ENCODE measurements around the gene RNF151. TPM values are rescaled to one million over a fixed set of nuclear protein-coding genes. Genes with fewer than 3 reads are reported as not detected.
"Not testable (repeated sequence)": the region's sequence is repeated elsewhere in the genome, so short reads cannot be mapped to it uniquely, and the experiment has no call there.

Gene RNF151
- total RNA-seq, 4 donors from 2014 or later: not detected

DNA sequence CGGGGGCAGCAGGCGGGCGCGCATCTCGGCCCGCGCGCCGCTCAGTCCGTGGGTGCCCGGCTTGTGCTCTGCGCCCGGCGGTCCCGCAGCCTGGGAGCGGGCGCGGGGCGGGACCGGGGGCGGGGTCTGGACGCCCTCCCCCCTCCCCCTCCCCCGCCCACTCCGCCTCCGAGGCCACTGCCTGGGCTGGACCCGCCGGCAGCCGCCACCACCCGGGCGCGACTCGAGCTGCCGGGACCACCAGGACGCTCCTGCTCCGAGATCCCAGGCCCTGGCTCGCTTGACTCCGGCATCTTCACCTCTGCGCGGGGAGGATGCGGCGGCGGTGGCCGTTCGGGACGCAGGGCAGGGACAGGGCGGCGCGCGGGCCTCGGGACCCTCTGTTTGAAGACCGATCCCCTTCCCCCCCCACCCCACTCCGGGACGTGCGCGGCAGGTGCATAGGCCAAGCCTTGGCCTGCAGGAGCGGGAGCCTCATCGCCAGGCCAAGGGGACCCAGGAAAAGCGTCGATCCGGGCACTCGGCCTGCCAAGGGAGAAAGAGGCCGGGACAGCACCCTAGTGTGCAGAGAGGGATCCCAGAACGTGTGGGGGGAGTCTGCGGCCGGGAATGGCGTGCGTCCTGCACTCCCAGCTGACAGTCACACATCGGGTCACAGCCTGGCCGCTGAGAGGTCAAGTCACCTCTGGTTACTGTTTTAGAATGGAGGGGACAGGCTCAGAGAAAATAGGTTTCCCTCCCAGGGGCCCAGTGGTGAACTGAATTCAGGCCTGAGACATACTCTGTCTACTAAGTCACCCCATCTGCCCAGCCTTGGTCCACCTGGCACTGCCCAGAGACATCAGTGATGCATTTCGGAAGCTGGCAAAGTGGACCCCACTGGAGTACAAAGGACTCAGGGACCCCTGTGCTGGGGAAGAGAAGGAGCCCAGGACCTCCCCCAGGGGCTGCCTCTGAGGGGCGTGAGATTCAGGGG is 48.0 kb upstream of the RNF151 start, which contains the start of gene HS3ST6:
Gene HS3ST6, minus strand, starts transcription at position 65 of the 976 bp plus-strand sequence. CDS start 92 bp downstream, outside the sequence.
- H3K27ac ChIP-seq: no peak within 1 kb of the TSS
- in situ Hi-C loops (cut with MboI; ENCODE audit: low pct_ligation_motif_present in 1 of 4, low pct_unique_long_range_greater_than_20kb in 1 of 4, low sequenced_read_pairs in 3 of 4) (no loop called here), intact Hi-C loops (cut with DNase I; ENCODE audit: low total_unique reads) (no loop called here)
- peaks cover 86% of the 10 kb centered on the region for H3K27me3 ChIP-seq
- H3K36me3 ChIP-seq: no peaks in the 10 kb centered on the region
- H3K9me3 ChIP-seq: no peaks in the 10 kb centered on the region
- peak within 1 kb of the TSS in 2 of 4 donors; percentile 13 to 14 for H3K4me3 ChIP-seq
- DNase-seq: no peak
- 5% methylated on average over 50 of the region's 71 CpGs; no CpG with 5 or more reads in 1 of the 2 donors for WGBS, 2 donors (ENCODE audit: low coverage in 1 of 2)
- TF ChIP-seq POLR2AphosphoS5 (IDR thresholded peaks at IDR 0.05) (no peak), EP300 (IDR thresholded peaks at IDR 0.05; ENCODE audit: low read depth) (no peak), CTCF (IDR thresholded peaks at IDR 0.05) (no peak), POLR2A (IDR thresholded peaks at IDR 0.05) (no peak)
- peaks cover 13 to 39% (median 25%) of the 10 kb centered on the region in 4 donors for H3K4me1 ChIP-seq

GRCh38 chr16:1919327-1919998 is 47.2 kb upstream of the RNF151 start:
- H3K36me3 ChIP-seq: no peaks in the 10 kb centered on the region
- intact Hi-C loops (cut with DNase I; ENCODE audit: low total_unique reads) (no loop called here), in situ Hi-C loops (cut with MboI; ENCODE audit: low pct_ligation_motif_present in 1 of 4, low pct_unique_long_range_greater_than_20kb in 1 of 4, low sequenced_read_pairs in 3 of 4) (no loop called here)
- no peak overlapping the region for H3K4me3 ChIP-seq
- WGBS, 2 donors (ENCODE audit: low coverage in 1 of 2): 35% methylated on average over 27 of the region's 30 CpGs; no CpG with 5 or more reads in 1 of the 2 donors
- no peaks in the 10 kb centered on the region for H3K9me3 ChIP-seq
- DNase-seq: no peak
- H3K27ac ChIP-seq: no peak overlapping the region
- TF ChIP-seq POLR2A (IDR thresholded peaks at IDR 0.05) (no peak), POLR2AphosphoS5 (IDR thresholded peaks at IDR 0.05) (no peak), CTCF (IDR thresholded peaks at IDR 0.05) (no peak), EP300 (IDR thresholded peaks at IDR 0.05; ENCODE audit: low read depth) (no peak)
- peaks cover 89% of the 10 kb centered on the region for H3K27me3 ChIP-seq
- peaks cover 10 to 35% (median 23%) of the 10 kb centered on the region in 4 donors for H3K4me1 ChIP-seq

DNA sequence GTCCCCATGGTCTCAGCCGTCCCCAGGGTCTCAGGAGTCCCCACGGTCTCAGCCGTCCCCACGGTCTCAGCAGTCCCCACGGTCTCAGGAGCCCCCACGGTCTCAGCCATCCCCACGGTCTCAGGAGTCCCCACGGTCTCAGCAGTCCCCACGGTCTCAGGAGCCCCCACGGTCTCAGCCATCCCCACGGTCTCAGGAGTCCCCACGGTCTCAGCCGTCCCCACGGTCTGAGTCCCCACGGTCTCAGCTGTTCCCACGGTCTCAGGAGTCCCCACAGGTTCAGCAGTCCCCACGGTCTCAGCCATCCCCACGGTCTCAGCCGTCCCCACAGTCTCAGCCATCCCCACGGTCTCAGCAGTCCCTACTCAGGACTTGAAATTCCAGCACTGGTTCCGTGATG is 46.5 kb upstream of the RNF151 start:
- peaks cover 87% of the 10 kb centered on the region for H3K27me3 ChIP-seq
- H3K27ac ChIP-seq; H3K4me3 ChIP-seq; in situ Hi-C loops (cut with MboI; ENCODE audit: low pct_ligation_motif_present in 1 of 4, low pct_unique_long_range_greater_than_20kb in 1 of 4, low sequenced_read_pairs in 3 of 4); intact Hi-C loops (cut with DNase I; ENCODE audit: low total_unique reads); DNase-seq; H3K36me3 ChIP-seq; H3K9me3 ChIP-seq: not testable (repeated sequence)
- peaks cover 10 to 33% (median 22%) of the 10 kb centered on the region in 4 donors for H3K4me1 ChIP-seq
- WGBS, 2 donors (ENCODE audit: low coverage in 1 of 2): 67% methylated on average over 18 of the region's 21 CpGs; no CpG with 5 or more reads in 1 of the 2 donors

DNA sequence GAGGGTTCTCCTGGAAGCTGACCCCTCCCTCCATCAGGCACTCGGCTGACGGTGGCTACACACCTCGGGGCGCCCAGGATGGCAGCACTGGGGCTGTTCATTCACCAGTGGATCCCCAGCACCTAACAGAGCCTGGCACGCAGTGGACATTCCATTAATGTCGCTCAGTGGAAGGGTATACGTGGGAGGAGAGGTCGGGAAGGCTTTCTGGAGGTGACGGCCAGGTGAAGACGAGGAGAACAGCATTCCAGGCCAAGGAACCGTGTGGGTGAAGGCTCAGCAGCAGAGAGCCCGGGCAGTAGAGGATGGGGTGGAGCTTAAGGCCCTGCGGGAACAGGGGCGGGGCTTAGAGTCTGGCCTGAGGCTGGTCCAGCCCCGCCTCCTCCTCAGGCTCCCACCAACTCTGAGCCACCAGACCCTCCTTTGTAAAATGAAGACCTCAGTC is 45.9 kb upstream of the RNF151 start:
- TF ChIP-seq POLR2AphosphoS5 (IDR thresholded peaks at IDR 0.05) (no peak), POLR2A (IDR thresholded peaks at IDR 0.05) (no peak), CTCF (IDR thresholded peaks at IDR 0.05) (no peak)
- peaks cover 81% of the 10 kb centered on the region for H3K27me3 ChIP-seq
- H3K27ac ChIP-seq: no peak overlapping the region
- in situ Hi-C loops (cut with MboI; ENCODE audit: low pct_ligation_motif_present in 1 of 4, low pct_unique_long_range_greater_than_20kb in 1 of 4, low sequenced_read_pairs in 3 of 4): no loop called here
- H3K4me1 ChIP-seq: peaks cover 10 to 33% (median 22%) of the 10 kb centered on the region in 4 donors
- no peaks in the 10 kb centered on the region for H3K9me3 ChIP-seq
- intact Hi-C loops (cut with DNase I; ENCODE audit: low total_unique reads): no loop called here
- peak; percentile 61 for DNase-seq
- H3K36me3 ChIP-seq: no peaks in the 10 kb centered on the region
- WGBS, 2 donors (ENCODE audit: low coverage in 1 of 2): 11% methylated on average over 14 of the region's 15 CpGs; no CpG with 5 or more reads in 1 of the 2 donors
- no peak overlapping the region for H3K4me3 ChIP-seq

Measured in transverse colon (tissue), 4 donors.